A673 (cell line): Measurements from ENCODE around the gene RNF186. TPM values are rescaled to one million over a fixed set of nuclear protein-coding genes. Genes with fewer than 3 reads are reported as not detected.

Source experiments
- BruUV-seq: library from RNA; stranded (reverse); fragments of 400-500 nt; replicated peaks from 2 replicates; lab custom pipeline; 2021; lab: Mats Ljungman, UMichigan
- CTCF ChIA-PET: fragments of 300-600 bp; sonication (Branson Sonifier 250); formaldehyde crosslinking; loops from one replicate; lab custom pipeline; 2022; ENCODE audit warnings: antibody characterized with exemption; lab: Charles Lee
- POLR2A ChIA-PET: fragments of 300-600 bp; sonication (Branson Sonifier 250); formaldehyde crosslinking; loops from one replicate; lab custom pipeline; 2022; ENCODE audit warnings: antibody characterized with exemption; ENCODE audit not compliant: low non-redundant PET; lab: Charles Lee
- DNase-seq: peaks from one replicate; pipeline ENCODE4 v3.0.0-alpha.2; 2015; ENCODE audit warnings: low spot score
- H3K27ac ChIP-seq: fragments of 200-600 bp; sonication (generic); 2 replicates; pipeline ENCODE4 v1.5.1; 2016; ENCODE audit warnings: mixed run types, low read depth, mild to moderate bottlenecking, mixed read lengths, antibody characterized with exemption, low read length; ENCODE audit not compliant: poor library complexity, severe bottlenecking
- H3K27me3 ChIP-seq: fragments of 200-600 bp; sonication (generic); replicated peaks from 2 replicates; pipeline ENCODE4 v1.6.1; 2017; ENCODE audit warnings: mixed run types, low read depth, mild to moderate bottlenecking, mixed read lengths, antibody characterized with exemption, low read length; ENCODE audit not compliant: insufficient read depth, poor library complexity
- H3K36me3 ChIP-seq: fragments of 200-600 bp; sonication (generic); 2 replicates; pipeline ENCODE4 v1.6.1; 2016; ENCODE audit warnings: mixed run types, mild to moderate bottlenecking, mixed read lengths, antibody characterized with exemption, low read length; ENCODE audit not compliant: insufficient read depth, poor library complexity, severe bottlenecking
- H3K4me1 ChIP-seq: fragments of 200-600 bp; sonication (generic); 2 replicates; pipeline ENCODE4 v1.6.1; 2017; ENCODE audit warnings: mixed run types, mild to moderate bottlenecking, mixed read lengths, antibody characterized with exemption, low read length; ENCODE audit not compliant: insufficient read depth, poor library complexity, severe bottlenecking
- H3K4me3 ChIP-seq: fragments of 200-600 bp; sonication (generic); 2 replicates; pipeline ENCODE4 v1.5.1; 2016; ENCODE audit warnings: low read depth, mixed run types, mild to moderate bottlenecking, mixed read lengths, low read length; ENCODE audit not compliant: poor library complexity, severe bottlenecking
- H3K9me3 ChIP-seq: fragments of 200-600 bp; sonication (generic); 2 replicates; pipeline ENCODE4 v1.6.1; 2016; ENCODE audit warnings: mixed run types, low read depth, mild to moderate bottlenecking, mixed read lengths, antibody characterized with exemption, low read length; ENCODE audit not compliant: poor library complexity, severe bottlenecking
- CTCF ChIP-seq: fragments of 300-800, 200-600 bp; sonication (generic); conservative IDR thresholded peaks from 2 replicates; pipeline ENCODE4 v1.5.1; 2017; ENCODE audit warnings: low read depth, mild to moderate bottlenecking, antibody characterized with exemption, low read length, moderate library complexity, mixed read lengths
- EZH2 ChIP-seq: fragments of 200-600 bp; sonication (generic); IDR thresholded peaks from 2 replicates; pipeline ENCODE4 v1.6.1; 2017; ENCODE audit warnings: borderline replicate concordance, low read depth, mild to moderate bottlenecking, mixed read lengths, antibody characterized with exemption, low read length; ENCODE audit not compliant: poor library complexity, severe bottlenecking
- intact Hi-C: fragments of 100-400 bp; cut with micrococcal nuclease; formaldehyde crosslinking; loops from one replicate; pipeline ENCODE4 v1.10.0; 2022; ENCODE audit not compliant: unreplicated experiment
- total RNA-seq: library from RNA; stranded (reverse); gene quantifications from 2 replicates; pipeline ENCODE4 v1.2.3, GENCODE V29; 2021

Gene RNF186
- total RNA-seq, 1 experiment from 2014 or later = not detected

GRCh38 chr1:19798486-19799229 lies 16.4 kb downstream of the RNF186 start:
- no peak for DNase-seq
- Histone ChIP-seq H3K9me3 (no peaks in the 10 kb centered on the region), H3K36me3 (no peaks in the 10 kb centered on the region), H3K4me3 (no peak overlapping the region), H3K27ac (no peak overlapping the region), H3K4me1 (peaks cover 10% of the 10 kb centered on the region), H3K27me3 (no peaks in the 10 kb centered on the region)
- TF ChIP-seq CTCF (no peak), EZH2 (no peak)
- no TSS peak for BruUV-seq
- intact Hi-C loops = loop anchor here (5.0 kb wide), 1 partner anchor 36 kb away; no protein-coding TSS in a partner anchor
- ChIA-PET CTCF (no interaction called here), POLR2A (no interaction called here)

GRCh38 chr1:19797827-19798226 lies 17.3 kb downstream of the RNF186 start:
- no peaks in the 10 kb centered on the region for H3K9me3 ChIP-seq
- CTCF ChIA-PET = no interaction called here
- H3K36me3 ChIP-seq = no peaks in the 10 kb centered on the region
- H3K4me3 ChIP-seq = no peak overlapping the region
- no peak for TF ChIP-seq EZH2
- TF ChIP-seq CTCF = no peak
- no peak overlapping the region for H3K27ac ChIP-seq
- H3K4me1 ChIP-seq = peaks cover 10% of the 10 kb centered on the region
- intact Hi-C loops = loop anchor here (5.0 kb wide), 1 partner anchor 36 kb away; no protein-coding TSS in a partner anchor
- no TSS peak for BruUV-seq
- no peak for DNase-seq
- H3K27me3 ChIP-seq = no peaks in the 10 kb centered on the region
- POLR2A ChIA-PET = no interaction called here

DNA sequence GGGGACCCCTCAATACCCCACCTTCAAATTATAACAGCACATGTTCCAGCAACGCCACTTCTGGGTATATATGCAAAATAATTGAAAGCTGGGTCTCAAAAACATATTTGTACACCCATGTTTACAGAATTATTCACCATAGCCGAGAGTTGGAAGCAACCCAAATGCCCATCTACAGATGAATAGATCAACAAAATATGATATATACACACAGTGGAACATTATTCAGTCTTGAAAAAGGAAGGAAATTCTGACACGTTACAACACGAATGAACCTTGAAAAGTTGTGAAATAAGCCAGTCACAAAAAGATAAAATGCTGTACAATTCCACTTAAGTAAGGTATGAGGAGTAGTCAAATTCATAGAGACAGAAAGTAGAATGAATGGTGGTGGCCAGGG lies 20.5 kb downstream of the RNF186 start:
- H3K4me3 ChIP-seq = no peak overlapping the region
- peaks cover 9% of the 10 kb centered on the region for H3K4me1 ChIP-seq
- BruUV-seq = no TSS peak
- no peak for DNase-seq
- H3K27me3 ChIP-seq = no peaks in the 10 kb centered on the region
- ChIA-PET CTCF (no interaction called here), POLR2A (no interaction called here)
- no peaks in the 10 kb centered on the region for H3K9me3 ChIP-seq
- no peak overlapping the region for H3K27ac ChIP-seq
- no peak for TF ChIP-seq CTCF
- no peak for TF ChIP-seq EZH2
- no peaks in the 10 kb centered on the region for H3K36me3 ChIP-seq
- intact Hi-C loops = no loop called here
